Neural cell (in vitro differentiated cells): ENCODE measurements around the gene TGDS. TPM values are rescaled to one million over a fixed set of nuclear protein-coding genes. Genes with fewer than 3 reads are reported as not detected.

ENCODE experiments used
- H2AFZ ChIP-seq: fragments of 200-600, 300-800 bp; sonication (generic), shearing (Covaris generic); 2 replicates; pipeline ENCODE4 v1.6.0; 2014; ENCODE audit warnings: low read depth, mild to moderate bottlenecking, antibody characterized with exemption, low read length, moderate library complexity
- H3F3A ChIP-seq: fragments of 200-600 bp; shearing (Covaris generic); 2 replicates; pipeline ENCODE4 v1.6.1; 2016; ENCODE audit warnings: mild to moderate bottlenecking, moderate library complexity, mixed read lengths, antibody characterized with exemption, low read length; ENCODE audit not compliant: insufficient read depth, poor library complexity, severe bottlenecking
- H3K27ac ChIP-seq: fragments of 200-600, 300-800 bp; sonication (generic), shearing (Covaris generic); 2 replicates; pipeline ENCODE4 v1.5.1; 2014; ENCODE audit warnings: mild to moderate bottlenecking, low read length, moderate library complexity
- H3K27me3 ChIP-seq: fragments of 300-800, 200-600 bp; sonication (generic), shearing (Covaris generic); 2 replicates; pipeline ENCODE4 v1.6.0; 2014; ENCODE audit warnings: mild to moderate bottlenecking, low read depth, low read length, moderate library complexity; ENCODE audit not compliant: insufficient read depth
- H3K36me3 ChIP-seq: fragments of 300-800, 200-600 bp; sonication (generic), shearing (Covaris generic); 2 replicates; pipeline ENCODE4 v1.5.1; 2014; ENCODE audit warnings: mild to moderate bottlenecking, antibody characterized with exemption, low read length, moderate library complexity; ENCODE audit not compliant: insufficient read depth
- H3K4me2 ChIP-seq: fragments of 300-800, 200-600 bp; sonication (generic), shearing (Covaris generic); 2 replicates; pipeline ENCODE4 v1.6.0; 2014; ENCODE audit warnings: mild to moderate bottlenecking, low read length
- H3K4me3 ChIP-seq: fragments of 300-800, 200-600 bp; sonication (generic), shearing (Covaris generic); 2 replicates; pipeline ENCODE4 v1.5.1; 2014; ENCODE audit warnings: mild to moderate bottlenecking, low read length, moderate library complexity
- H3K79me2 ChIP-seq: fragments of 200-600 bp; shearing (Covaris generic); replicated peaks from 2 replicates; pipeline ENCODE4 v1.6.0; 2014; ENCODE audit warnings: mild to moderate bottlenecking, low read length, moderate library complexity; ENCODE audit not compliant: insufficient read depth
- H3K9ac ChIP-seq: fragments of 300-800, 200-600 bp; sonication (generic), shearing (Covaris generic); 2 replicates; pipeline ENCODE4 v1.6.1; 2016; ENCODE audit warnings: mild to moderate bottlenecking, low read length, mixed read lengths
- H3K9me2 ChIP-seq: fragments of 200-600 bp; shearing (Covaris generic); 2 replicates; pipeline ENCODE4 v1.6.1; 2016; ENCODE audit warnings: mild to moderate bottlenecking, low read length, mixed read lengths; ENCODE audit not compliant: insufficient read depth
- H3K9me3 ChIP-seq: fragments of 200-600, 300-800 bp; sonication (generic), shearing (Covaris generic); 2 replicates; pipeline ENCODE4 v1.6.1; 2016; ENCODE audit warnings: mild to moderate bottlenecking, mixed run types, low read length, moderate library complexity, mixed read lengths
- H4K20me1 ChIP-seq: fragments of 200-600 bp; shearing (Covaris generic); 2 replicates; pipeline ENCODE4 v1.6.1; 2016; ENCODE audit warnings: mild to moderate bottlenecking, mixed run types; ENCODE audit not compliant: insufficient read depth
- CTCF ChIP-seq: fragments of 450-650 bp; IDR thresholded peaks from 2 replicates; pipeline ENCODE4 v1.5.1; 2014; ENCODE audit warnings: antibody characterized with exemption, mild to moderate bottlenecking, moderate library complexity; ENCODE audit not compliant: poor library complexity, severe bottlenecking
- EP300 ChIP-seq: fragments of 450-650 bp; conservative IDR thresholded peaks from 2 replicates; pipeline ENCODE4 v1.6.1; 2014; ENCODE audit warnings: antibody characterized with exemption, mild to moderate bottlenecking, moderate library complexity; ENCODE audit not compliant: poor library complexity, severe bottlenecking
- EZH2 ChIP-seq: fragments of 200-600, 300-800 bp; shearing (Covaris generic), sonication (generic); IDR thresholded peaks from 2 replicates; pipeline ENCODE4 v1.6.1; 2014; ENCODE audit warnings: antibody characterized with exemption, low read length, borderline replicate concordance, mild to moderate bottlenecking; ENCODE audit not compliant: insufficient read depth, poor library complexity, severe bottlenecking
- MXI1 ChIP-seq: fragments of 450-650 bp; conservative IDR thresholded peaks from 2 replicates; pipeline ENCODE4 v1.6.1; 2014; ENCODE audit warnings: antibody characterized with exemption, mild to moderate bottlenecking; ENCODE audit not compliant: poor library complexity, severe bottlenecking
- POLR2AphosphoS5 ChIP-seq: IDR thresholded peaks from 2 replicates; pipeline ENCODE4 v1.6.1; 2012
- RAD21 ChIP-seq: fragments of 450-650 bp; conservative IDR thresholded peaks from 2 replicates; pipeline ENCODE4 v1.6.1; 2014; ENCODE audit warnings: antibody characterized with exemption, mild to moderate bottlenecking, moderate library complexity
- REST ChIP-seq: IDR thresholded peaks from 2 replicates; pipeline ENCODE4 v1.6.1; 2012; ENCODE audit warnings: borderline replicate concordance
- SMC3 ChIP-seq: fragments of 450-650 bp; conservative IDR thresholded peaks from 2 replicates; pipeline ENCODE4 v1.6.1; 2014; ENCODE audit warnings: antibody characterized with exemption, mild to moderate bottlenecking, moderate library complexity; ENCODE audit not compliant: poor library complexity
- TAF1 ChIP-seq: IDR thresholded peaks from 2 replicates; pipeline ENCODE4 v1.6.1; 2012; ENCODE audit warnings: low read depth
- polyA plus RNA-seq: library from polyadenylated mRNA; depleted of rRNA; stranded (reverse); fragments of >200 nt; gene quantifications from 2 replicates; pipeline ENCODE4 v1.2.3, GENCODE V29; 2014

The TGDS gene
- polyA plus RNA-seq, 1 donor from 2014 or later, result 10.2 TPM

GRCh38 chr13:94549232-94550061 is 46.5 kb downstream of the TGDS start:
- H3K79me2 ChIP-seq, result no peaks in the 10 kb centered on the region

More at GRCh38 chr13:94549232-94550061, 46.5 kb downstream of the TGDS start:
- Histone ChIP-seq H2AFZ (peak overlapping the region; percentile 35), H4K20me1 (no peaks in the 10 kb centered on the region), H3K9ac (peak overlapping the region; percentile 63), H3K36me3 (no peaks in the 10 kb centered on the region), H3F3A (no peaks in the 10 kb centered on the region), H3K27ac (peak overlapping the region; percentile 56), H3K4me3 (peak overlapping the region; percentile 71), H3K9me2 (no peaks in the 10 kb centered on the region), H3K4me2 (peak overlapping the region; percentile 52), H3K9me3 (no peaks in the 10 kb centered on the region), H3K27me3 (no peaks in the 10 kb centered on the region)
- TF ChIP-seq EP300, result no peak
- TF ChIP-seq RAD21, result no peak
- no peak for TF ChIP-seq EZH2
- no peak for TF ChIP-seq POLR2AphosphoS5
- no peak for TF ChIP-seq MXI1
- no peak for TF ChIP-seq TAF1
- TF ChIP-seq REST, result no peak
- TF ChIP-seq SMC3, result no peak
- no peak for TF ChIP-seq CTCF
